ENCODE data around the gene LRCH1. TPM values are rescaled to one million over a fixed set of nuclear protein-coding genes. Genes with fewer than 3 reads are reported as not detected.

The LRCH1 gene
- total and polyA plus RNA-seq, 7 donors: 1.7 to 7.9 (median 4.1) TPM

DNA sequence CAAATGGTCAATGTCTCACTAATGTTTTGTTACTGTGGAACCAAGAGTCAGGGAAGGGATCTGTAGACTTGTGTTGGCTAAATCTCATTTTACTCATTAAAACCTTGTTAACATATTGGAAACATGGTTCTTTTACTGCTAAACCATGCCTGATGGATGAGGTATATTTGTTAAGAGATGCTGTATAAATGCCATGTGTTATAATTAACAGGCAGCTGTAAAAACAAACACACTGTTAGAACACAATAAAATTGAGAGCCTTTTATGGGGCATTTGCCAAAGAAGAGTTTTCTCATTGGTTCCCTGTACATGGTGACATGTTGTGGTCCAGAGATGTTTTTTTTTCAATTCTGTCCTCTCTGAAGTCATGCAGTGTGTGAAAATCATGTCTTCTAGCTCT is 122.0 kb downstream of the LRCH1 start:
- H3K27me3 ChIP-seq (ENCODE audit: insufficient read depth in 3 of 3, low read length in 2 of 3): no peaks in the 10 kb centered on the region
- H3K36me3 ChIP-seq (ENCODE audit: insufficient read depth in 1 of 2, low read depth in 1 of 2): no peaks in the 10 kb centered on the region
- TF ChIP-seq, protein P1, sequence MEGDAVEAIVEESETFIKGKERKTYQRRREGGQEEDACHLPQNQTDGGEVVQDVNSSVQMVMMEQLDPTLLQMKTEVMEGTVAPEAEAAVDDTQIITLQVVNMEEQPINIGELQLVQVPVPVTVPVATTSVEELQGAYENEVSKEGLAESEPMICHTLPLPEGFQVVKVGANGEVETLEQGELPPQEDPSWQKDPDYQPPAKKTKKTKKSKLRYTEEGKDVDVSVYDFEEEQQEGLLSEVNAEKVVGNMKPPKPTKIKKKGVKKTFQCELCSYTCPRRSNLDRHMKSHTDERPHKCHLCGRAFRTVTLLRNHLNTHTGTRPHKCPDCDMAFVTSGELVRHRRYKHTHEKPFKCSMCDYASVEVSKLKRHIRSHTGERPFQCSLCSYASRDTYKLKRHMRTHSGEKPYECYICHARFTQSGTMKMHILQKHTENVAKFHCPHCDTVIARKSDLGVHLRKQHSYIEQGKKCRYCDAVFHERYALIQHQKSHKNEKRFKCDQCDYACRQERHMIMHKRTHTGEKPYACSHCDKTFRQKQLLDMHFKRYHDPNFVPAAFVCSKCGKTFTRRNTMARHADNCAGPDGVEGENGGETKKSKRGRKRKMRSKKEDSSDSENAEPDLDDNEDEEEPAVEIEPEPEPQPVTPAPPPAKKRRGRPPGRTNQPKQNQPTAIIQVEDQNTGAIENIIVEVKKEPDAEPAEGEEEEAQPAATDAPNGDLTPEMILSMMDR (IDR thresholded peaks at IDR 0.05): no peak
- no peaks in the 10 kb centered on the region for H3K9me3 ChIP-seq
- no peak for DNase-seq
- H3K4me3 ChIP-seq: no peak overlapping the region
- H3K4me1 ChIP-seq: peaks cover 7% of the 10 kb centered on the region
- no peak for ATAC-seq
- no peak overlapping the region for H3K27ac ChIP-seq
- intact Hi-C loops (cut with DNase I): no loop called here

DNA sequence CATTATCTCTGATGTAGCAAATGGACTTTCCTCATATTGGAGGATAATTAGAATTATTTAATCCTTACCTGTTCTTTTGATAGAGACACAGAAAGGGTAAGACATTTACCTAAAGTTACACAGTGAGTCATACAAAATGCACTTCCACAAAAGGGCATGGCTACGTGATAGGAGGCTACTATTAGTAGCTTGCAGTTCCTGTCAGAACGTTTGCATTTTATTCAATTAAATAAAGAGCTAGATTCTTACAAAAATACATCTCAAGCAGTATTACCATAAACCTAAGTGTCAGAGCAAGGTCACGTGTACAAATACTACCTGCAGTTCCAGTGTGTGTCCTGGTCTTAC is 123.4 kb downstream of the LRCH1 start:
- no peak for DNase-seq
- TF ChIP-seq, protein P1 (IDR thresholded peaks at IDR 0.05): no peak
- no peaks in the 10 kb centered on the region for H3K9me3 ChIP-seq
- H3K27ac ChIP-seq: no peak overlapping the region
- H3K4me1 ChIP-seq: peaks cover 7% of the 10 kb centered on the region
- no peak overlapping the region for H3K4me3 ChIP-seq
- 65 to 77% (median 76%) methylated on average over 3 of the region's 3 CpGs for WGBS, 3 donors
- no peak for ATAC-seq
- no peaks in the 10 kb centered on the region for H3K27me3 ChIP-seq (ENCODE audit: insufficient read depth in 3 of 3, low read length in 2 of 3)
- H3K36me3 ChIP-seq (ENCODE audit: insufficient read depth in 1 of 2, low read depth in 1 of 2): no peaks in the 10 kb centered on the region
- intact Hi-C loops (cut with DNase I): no loop called here

GRCh38 chr13:46679369-46680120 is 126.6 kb downstream of the LRCH1 start:
- intact Hi-C loops (cut with DNase I): no loop called here
- H3K4me3 ChIP-seq: peak overlapping the region; percentile 41

GRCh38 chr13:46682015-46682414 is 129.0 kb downstream of the LRCH1 start:
- ATAC-seq: no peak

More at GRCh38 chr13:46679369-46680120, 126.6 kb downstream of the LRCH1 start:
- no peaks in the 10 kb centered on the region for H3K9me3 ChIP-seq
- peak overlapping the region; percentile 67 for H3K27ac ChIP-seq
- peak in 3 of 4 donors; percentile 39 to 72 (median 55) for ATAC-seq
- DNase-seq: no peak
- TF ChIP-seq, protein P1 (IDR thresholded peaks at IDR 0.05): no peak
- no peaks in the 10 kb centered on the region for H3K27me3 ChIP-seq (ENCODE audit: insufficient read depth in 3 of 3, low read length in 2 of 3)
- 21 to 26% (median 25%) methylated on average over 12 of the region's 12 CpGs for WGBS, 3 donors
- no peaks in the 10 kb centered on the region for H3K36me3 ChIP-seq (ENCODE audit: insufficient read depth in 1 of 2, low read depth in 1 of 2)
- no peaks in the 10 kb centered on the region for H3K4me1 ChIP-seq

More at GRCh38 chr13:46682015-46682414, 129.0 kb downstream of the LRCH1 start:
- Histone ChIP-seq H3K4me1 (peaks cover 5% of the 10 kb centered on the region), H3K27me3 (ENCODE audit: insufficient read depth in 3 of 3, low read length in 2 of 3) (no peaks in the 10 kb centered on the region), H3K36me3 (ENCODE audit: insufficient read depth in 1 of 2, low read depth in 1 of 2) (no peaks in the 10 kb centered on the region), H3K9me3 (no peaks in the 10 kb centered on the region), H3K4me3 (no peak overlapping the region), H3K27ac (no peak overlapping the region)
- 97% methylated on average over 3 of the region's 3 CpGs for WGBS, 3 donors
- TF ChIP-seq, protein P1 (IDR thresholded peaks at IDR 0.05): no peak
- intact Hi-C loops (cut with DNase I): no loop called here
- no peak for DNase-seq

All from psoas muscle (tissue), 8 donors.